AG20443 (cell line): Measurements from ENCODE around the gene ATP6V1C2.
A peak's percentile ranks its signal among the peaks of the same experiment; 100 is the strongest.

Source experiments
- DNase-seq: peaks from one replicate; pipeline ENCODE4 v3.0.0; 2012; ENCODE audit warnings: low spot score, mixed read lengths

ATP6V1C2 gene

DNA sequence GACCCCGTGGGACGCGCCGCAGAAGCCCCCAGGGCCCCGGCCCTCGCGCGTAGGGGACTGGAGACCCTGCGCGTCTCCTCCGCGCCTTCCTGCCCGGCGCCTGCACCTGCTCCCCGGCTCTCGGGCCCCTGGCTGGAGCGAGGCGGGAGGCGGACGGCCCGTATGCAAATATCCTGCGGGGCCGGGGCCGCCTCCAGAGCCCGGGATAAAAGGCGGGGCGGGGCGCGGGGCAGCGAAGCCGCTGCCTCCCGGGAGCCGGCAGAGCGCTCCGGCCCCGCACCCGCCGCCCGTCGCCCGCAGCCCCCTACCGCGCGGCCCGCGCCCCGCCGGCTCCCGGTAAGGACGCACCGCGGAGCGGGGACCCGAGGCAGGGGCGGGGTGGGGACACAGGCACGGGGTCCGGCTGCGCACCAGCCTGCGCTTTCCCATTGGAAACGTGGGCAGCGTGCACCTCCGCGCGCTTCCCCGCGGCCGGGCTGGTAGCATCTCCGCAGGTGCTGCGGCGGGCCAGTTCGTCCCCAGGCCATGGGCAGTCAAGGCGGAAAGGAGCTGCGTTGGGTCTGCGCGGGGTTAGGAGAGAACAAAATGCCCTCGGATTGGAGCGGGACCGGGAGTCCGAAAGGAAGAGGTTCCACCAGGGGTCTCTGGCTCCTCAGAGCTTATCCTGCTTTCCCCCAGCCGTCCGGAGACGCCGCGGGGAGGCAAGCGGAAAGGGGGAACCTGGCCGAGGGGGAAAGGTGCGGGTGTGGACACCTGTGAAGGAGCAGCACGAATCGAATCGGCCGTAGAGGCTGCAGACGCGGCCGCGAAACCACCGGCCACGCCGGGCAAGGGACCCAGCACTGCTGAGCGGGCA, at the start of gene ATP6V1C2:
ATP6V1C2 (plus strand) TSS at position 235 of the 856 bp plus-strand sequence. CDS start 1,220 bp downstream, outside the sequence.
- DNase-seq: peak; percentile 46

DNA sequence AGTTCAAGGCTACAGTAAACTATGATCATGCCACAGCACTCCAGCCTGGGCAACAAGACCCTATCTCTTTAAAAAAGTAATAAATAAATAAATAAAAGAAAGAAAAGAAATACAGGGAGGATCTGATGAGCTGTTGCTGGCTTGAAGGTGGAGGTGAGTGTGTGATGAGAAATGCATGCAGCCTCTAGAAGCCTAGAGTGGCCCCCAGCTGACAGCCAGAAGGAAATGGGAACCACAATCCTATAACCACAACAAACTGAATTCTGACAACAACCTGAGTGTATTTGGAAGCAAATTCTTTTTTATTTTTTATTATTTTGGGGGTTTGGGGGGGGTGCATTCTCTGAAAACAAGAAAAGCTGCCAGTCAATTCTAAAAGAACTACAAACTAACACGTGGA, 46.3 kb upstream of the ATP6V1C2 start:
- no peak for DNase-seq

DNA sequence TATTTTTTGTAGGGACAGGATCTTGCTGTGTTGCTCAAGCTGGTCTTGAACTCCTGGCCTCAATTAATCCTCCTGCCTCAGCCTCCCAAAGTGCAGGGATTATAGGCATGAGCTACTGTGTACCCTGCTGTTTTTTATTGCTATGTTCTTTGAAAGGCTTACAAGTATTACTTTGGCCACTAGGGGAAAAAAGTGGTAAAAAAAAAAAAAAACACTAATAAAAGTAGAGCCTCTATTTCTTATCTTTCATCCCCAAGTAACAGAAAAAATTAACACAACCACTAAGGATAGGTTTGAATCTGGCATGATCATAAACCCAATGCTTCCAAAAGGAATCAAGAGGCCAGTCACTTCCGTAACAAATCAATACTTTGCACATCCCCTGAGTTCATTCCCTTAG, 43.2 kb upstream of the ATP6V1C2 start:
- no peak for DNase-seq

DNA sequence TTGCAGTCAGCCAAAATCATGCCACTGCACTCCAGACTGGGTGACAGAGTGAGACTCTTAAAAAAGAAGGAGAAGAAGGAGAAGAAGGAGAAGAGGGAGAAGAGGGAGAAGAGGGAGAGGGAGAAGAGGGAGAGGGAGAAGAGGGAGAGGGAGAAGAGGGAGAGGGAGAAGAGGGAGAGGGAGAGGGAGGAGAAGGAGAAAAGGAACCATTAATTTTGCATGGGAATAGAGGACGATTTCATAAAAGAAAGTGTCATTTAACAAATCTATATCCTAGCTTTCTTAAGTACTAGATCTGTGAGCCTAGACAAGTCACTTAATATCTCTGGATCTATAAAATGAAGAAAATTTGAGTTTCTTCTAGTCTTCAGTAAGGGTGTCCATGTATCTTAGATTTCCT, 41.2 kb upstream of the ATP6V1C2 start:
- no peak for DNase-seq

- DNase-seq: no peak
These were observed 40.5 kb upstream of the ATP6V1C2 start for GRCh38 chr2:10680957-10681356.

GRCh38 chr2:10686176-10686730, 35.2 kb upstream of the ATP6V1C2 start:
- no peak for DNase-seq

GRCh38 chr2:10688921-10689807, 32.3 kb upstream of the ATP6V1C2 start:
- peak; percentile 46 for DNase-seq

- DNase-seq: no peak
These were observed 29.9 kb upstream of the ATP6V1C2 start for GRCh38 chr2:10691521-10691920.

GRCh38 chr2:10700078-10700803, 21.2 kb upstream of the ATP6V1C2 start:
- no peak for DNase-seq

GRCh38 chr2:10704034-10704594, 17.3 kb upstream of the ATP6V1C2 start:
- no peak for DNase-seq

DNA sequence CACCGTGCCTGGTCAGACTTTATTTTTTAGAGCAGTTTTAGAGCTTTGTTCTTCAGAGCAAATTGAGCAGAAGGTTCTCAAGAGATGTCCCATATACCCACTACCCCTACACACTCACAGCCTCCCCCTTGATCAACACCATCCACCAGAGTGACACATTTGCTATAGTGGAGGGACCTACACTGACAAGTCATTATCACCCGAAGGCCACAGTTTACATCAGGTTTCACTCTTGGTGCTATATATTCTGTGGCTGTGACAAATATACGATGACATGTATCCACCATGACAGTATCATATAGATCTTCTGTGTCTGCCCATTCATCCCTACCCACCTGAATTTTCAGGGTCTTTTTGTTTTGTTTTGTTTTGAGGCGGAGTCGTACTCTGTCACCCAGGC, 15.4 kb upstream of the ATP6V1C2 start:
- no peak for DNase-seq

DNA sequence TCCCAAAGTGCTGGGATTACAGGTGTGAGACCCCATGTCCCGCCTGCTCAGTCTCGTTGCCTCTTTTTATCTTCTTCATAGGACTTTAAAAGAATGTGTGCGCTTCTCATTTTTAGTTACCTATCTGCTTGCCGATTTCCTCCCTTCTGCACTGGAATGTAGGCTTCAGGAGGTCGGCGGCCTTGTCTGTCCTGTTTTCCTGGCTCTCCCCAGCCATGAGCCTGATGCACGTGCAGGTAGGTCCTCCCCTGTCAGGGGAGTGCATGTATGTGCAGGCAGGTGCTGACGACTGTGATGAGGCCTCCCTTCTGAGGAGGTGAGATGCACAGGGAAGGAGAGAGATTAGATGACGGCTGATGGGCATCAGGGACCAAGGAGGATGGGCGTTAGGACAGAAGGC, 13.6 kb upstream of the ATP6V1C2 start:
- no peak for DNase-seq

DNA sequence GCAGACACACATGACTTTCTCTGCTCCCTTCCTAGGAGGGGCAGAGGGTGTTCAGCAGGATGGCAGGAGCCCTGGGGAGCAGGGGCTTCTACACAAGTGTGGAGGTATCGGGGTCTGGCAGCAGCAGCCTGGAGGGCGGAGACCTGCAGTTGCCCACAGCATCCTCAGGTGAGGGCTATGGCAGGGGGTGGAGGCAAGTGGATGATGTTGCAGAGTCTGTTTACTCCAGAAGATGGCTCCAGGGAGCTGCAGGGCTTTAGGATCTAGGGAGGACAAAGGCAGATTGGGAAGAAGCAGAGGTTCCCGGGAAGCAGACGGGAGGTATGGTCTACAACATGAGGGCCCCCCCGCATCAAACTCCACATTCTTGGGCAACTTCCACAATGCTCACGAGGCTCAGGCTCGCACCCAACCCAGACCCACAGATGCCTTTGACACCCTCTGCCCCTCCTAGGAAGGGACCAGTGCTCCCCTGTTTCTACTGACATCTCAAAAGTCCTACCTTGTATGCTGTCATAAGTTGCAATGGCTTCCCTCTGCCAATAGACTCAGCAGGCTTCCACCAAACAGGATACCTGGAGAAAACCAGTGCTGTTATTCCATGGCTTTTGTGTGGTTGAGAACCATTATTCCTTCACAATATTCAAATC, 12.0 kb upstream of the ATP6V1C2 start:
- peak; percentile 32 for DNase-seq

GRCh38 chr2:10712185-10712809, 9.1 kb upstream of the ATP6V1C2 start:
- DNase-seq: no peak

DNA sequence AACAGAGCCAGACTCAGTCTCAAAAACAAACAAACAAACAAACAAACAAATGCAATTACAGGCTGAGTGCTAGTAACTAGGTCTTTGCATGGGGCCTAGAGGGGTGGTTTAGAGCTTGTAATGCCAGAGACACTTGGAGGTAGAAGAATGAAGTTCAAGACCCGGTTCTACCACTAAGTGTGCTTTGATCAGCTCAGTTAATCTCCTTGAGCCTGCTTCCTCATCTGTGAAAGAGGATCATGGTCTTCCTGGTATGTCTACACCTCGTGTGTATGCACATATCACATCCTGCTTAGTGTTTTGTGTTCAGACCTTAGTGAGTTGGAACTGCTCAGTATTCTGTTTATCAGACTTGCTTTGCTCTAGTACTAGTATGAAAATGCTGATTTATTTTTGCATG, 4.8 kb upstream of the ATP6V1C2 start:
- no peak for DNase-seq

GRCh38 chr2:10717628-10718027, 3.8 kb upstream of the ATP6V1C2 start:
- peak; percentile 84 for DNase-seq

DNA sequence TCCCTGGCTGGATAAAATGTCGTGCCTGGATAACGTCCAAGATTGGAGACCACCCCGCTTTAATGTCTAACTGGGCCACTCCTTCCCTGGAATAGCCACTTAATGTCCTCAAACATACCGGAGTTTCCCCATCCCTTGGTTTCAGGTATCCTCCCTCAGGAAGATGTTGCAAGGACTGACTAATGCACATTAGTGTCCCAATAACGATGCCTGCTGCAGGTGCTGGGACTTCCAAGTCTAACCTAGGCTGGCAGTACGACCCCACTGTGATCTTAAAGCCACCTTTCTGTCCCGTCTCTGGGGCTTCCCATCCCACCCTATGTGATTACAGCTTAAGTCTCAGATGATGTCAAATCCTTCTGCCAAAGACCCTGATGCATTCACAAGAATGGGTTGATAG, 1.1 kb upstream of the ATP6V1C2 start:
- no peak for DNase-seq

DNA sequence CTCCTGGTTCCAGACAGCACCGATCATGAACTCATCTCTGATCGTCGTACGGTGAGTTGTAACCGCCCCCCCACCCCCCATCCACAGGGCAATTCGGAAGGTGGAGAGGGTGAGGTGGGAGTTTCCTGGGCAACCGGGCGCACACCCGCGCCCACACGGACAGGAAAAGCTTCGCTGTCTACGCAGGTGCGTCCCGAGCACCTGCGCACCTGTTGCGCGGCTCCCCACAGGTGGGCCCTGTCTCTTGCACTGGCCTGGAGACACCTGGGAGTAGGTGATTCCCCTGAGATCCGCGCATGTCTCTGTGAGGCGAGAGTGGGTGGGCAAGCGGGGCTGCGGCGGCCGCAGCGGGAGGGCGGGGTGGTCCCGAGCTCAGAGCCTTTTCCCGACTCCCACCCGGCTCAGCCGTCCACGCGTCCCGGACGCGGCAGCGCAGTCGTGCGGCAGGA, 459 bp upstream of the ATP6V1C2 start:
- no peak for DNase-seq

DNA sequence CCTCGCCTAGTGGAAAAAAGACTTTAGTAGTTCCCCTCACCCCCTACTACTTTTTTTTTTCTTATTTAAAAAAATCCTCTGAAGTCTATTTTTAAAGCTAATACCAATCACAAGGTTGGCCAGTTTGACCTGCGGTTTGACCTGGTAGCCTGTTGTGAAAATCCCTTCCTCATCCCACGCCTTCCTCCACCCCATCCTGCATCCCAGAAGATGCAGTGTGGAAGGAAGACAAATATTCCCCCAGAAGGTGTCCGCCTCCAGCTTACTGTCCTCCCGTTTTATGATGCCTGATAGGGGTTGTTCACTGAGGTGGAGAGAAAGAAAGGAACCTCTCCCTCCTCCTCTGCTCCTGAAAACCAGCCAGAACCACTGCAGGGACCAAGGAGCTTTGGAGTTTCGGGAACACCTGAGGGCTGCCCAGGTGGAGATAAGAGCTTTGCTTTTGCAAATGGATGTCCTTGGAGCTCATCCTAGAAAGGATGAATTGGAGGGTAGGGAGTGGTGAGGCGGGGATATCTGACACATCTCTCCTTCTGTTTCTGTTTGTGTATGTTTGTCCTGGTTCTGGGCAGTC, 909 bp downstream of the ATP6V1C2 start:
- DNase-seq: no peak

GRCh38 chr2:10732924-10733565, 11.6 kb downstream of the ATP6V1C2 start:
- DNase-seq: no peak
